Measurements from ENCODE around the gene F7.
"Not testable (repeated sequence)": the region's sequence is repeated elsewhere in the genome, so short reads cannot be mapped to it uniquely, and the experiment has no call there.

The F7 gene

GRCh38 chr13:113072376-113072775, 33.2 kb upstream of the F7 start:
- no peak for DNase-seq (ENCODE audit: low read depth in 2 of 2)

DNA sequence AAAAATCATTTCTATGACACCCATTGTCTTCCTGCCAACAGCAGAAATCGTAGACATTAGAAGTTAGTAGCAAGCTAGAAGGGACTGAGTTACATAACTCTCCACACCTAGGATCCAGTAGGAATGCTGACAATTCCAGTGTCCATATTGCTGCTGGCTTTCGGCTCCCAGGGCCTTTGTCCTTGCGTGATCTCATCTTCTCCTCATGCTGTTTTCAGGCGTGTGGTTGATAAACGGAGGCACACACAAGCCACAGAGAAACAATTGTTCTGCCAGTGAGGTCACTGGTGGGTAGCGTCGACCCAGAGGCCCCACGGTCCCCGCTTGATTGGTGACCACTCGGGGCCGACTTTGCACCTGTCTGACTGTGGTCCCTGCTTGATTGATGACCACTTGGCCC, 31.6 kb upstream of the F7 start:
- no peak for DNase-seq (ENCODE audit: low read depth in 2 of 2)

GRCh38 chr13:113074401-113074800, 31.2 kb upstream of the F7 start:
- DNase-seq (ENCODE audit: low read depth in 2 of 2), result no peak

DNA sequence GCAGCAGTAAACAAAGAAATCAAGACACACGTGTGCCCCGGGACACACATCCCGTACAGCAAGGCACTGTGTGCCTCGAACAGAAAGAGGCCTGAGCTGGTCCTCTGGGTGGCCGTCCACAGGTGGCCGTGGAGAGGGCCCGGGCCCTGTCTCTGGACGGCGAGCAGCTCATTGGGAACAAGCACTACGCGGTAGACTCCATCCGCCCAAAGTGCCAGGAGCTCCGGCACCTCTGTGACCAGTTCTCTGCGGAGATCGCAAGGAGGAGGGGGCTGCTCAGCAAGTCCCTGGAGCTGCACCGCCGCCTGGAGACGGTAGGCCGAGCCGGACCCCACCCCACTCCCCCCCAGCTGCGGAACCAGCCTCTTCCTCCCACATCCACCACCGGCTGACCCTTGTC, 30.7 kb upstream of the F7 start:
- no peak for DNase-seq (ENCODE audit: low read depth in 2 of 2)

DNA sequence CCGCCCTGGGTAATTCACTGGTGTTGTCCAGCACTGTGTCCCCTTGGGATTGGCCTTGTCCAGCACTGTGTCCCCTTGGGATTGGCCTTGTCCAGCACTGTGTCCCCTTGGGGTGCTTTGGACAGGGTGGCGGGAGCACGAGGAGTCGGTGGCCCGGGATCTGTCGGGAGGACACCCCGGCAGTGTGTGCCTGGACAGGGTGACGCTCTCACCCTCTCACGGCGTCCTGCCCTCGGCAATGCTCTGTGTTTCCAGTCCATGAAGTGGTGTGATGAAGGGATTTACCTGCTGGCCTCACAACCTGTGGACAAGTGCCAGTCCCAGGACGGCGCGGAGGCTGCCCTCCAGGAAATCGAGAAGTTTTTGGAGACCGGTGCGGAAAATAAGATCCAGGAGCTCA, 29.9 kb upstream of the F7 start:
- no peak for DNase-seq (ENCODE audit: low read depth in 2 of 2)

GRCh38 chr13:113076681-113077401, 28.8 kb upstream of the F7 start:
- DNase-seq (ENCODE audit: low read depth in 2 of 2), result no peak

- DNase-seq (ENCODE audit: low read depth in 2 of 2), result no peak
Measured at GRCh38 chr13:113077566-113077952, 28.0 kb upstream of the F7 start.

GRCh38 chr13:113077953-113078901, 27.4 kb upstream of the F7 start:
- no peak for DNase-seq (ENCODE audit: low read depth in 2 of 2)

- DNase-seq (ENCODE audit: low read depth in 2 of 2), result no peak
Measured at GRCh38 chr13:113078902-113079780, 26.4 kb upstream of the F7 start.

DNA sequence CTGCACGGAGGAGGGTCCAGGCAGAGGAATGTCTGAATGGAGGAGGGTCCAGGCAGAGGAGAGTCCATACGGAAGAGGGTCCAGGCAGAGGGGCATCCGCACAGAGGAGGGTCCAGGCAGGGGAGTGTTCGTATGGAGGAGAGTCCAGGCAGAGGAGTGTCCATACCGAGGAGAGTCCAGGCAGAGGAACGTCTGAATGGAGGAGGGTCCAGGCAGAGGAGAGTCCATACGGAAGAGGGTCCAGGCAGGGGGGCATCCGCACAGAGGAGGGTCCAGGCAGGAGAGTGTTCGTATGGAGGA, 25.9 kb upstream of the F7 start:
- DNase-seq (ENCODE audit: low read depth in 2 of 2), result not testable (repeated sequence)

GRCh38 chr13:113080361-113080831, 25.2 kb upstream of the F7 start:
- no peak for DNase-seq (ENCODE audit: low read depth in 2 of 2)

DNA sequence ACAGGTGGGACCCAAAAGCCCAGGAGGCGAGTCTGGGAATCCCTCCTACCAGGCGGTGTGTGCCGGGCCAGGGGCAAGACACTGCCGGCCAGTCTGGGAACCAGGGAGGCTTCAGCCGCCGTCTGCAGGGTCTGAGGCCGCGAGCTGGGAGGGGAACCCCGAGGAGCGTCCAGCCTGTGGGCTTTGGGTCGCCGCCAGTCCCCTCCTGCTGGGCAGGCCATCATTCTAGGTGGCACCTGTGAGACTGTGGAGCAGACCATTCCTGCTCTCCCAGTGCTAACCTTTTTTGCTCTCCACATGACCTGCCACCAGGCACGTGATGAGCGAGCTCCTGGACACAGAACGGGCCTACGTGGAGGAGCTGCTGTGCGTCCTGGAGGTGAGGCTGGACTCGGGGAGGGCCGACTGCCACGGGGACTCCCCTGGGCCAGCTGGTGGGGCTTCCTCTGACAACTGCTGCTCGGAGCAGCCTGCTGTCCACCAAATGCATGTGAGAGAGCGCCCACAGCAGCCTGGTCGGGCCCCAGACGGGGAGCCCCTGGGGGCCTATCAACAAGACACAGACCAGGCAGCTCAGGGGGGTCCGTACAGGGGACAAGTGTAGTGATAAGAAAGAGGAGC, 24.6 kb upstream of the F7 start:
- no peak for DNase-seq (ENCODE audit: low read depth in 2 of 2)

GRCh38 chr13:113082198-113083021, 23.2 kb upstream of the F7 start:
- DNase-seq (ENCODE audit: low read depth in 2 of 2), result no peak

GRCh38 chr13:113083022-113083373, 22.6 kb upstream of the F7 start:
- DNase-seq (ENCODE audit: low read depth in 2 of 2), result no peak

DNA sequence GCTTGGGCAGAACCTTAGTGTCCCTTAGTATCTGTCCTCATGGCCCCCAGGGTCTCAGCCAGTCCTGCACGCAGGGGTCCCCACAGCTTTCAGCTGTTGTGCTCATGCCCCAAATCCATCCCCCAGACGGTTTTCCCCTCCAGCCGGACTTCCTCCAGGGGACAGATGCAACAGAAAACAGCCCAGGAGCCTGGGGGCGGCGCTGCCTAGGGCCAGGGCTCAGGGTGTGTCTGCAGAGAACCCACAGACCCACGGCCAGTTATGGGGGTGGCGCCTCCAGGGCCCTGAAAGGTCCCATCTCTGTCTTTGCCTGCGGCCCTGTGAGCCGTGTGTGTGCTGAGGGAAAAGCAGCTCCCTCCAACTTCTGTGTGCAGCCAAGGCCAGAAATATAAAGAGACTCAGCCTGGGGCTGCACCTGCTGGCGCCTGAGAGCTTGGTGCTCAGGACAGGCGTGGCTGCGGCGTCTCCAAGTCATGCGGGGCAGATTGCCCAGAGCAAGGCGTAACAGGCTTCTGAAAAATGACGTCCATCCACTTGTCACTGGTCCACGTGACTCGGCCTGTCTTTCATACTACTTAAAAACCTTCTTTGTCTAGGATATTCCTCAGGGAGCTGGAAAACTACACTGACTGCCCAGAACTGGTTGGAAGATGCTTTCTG, 22.1 kb upstream of the F7 start:
- DNase-seq (ENCODE audit: low read depth in 2 of 2), result no peak

DNA sequence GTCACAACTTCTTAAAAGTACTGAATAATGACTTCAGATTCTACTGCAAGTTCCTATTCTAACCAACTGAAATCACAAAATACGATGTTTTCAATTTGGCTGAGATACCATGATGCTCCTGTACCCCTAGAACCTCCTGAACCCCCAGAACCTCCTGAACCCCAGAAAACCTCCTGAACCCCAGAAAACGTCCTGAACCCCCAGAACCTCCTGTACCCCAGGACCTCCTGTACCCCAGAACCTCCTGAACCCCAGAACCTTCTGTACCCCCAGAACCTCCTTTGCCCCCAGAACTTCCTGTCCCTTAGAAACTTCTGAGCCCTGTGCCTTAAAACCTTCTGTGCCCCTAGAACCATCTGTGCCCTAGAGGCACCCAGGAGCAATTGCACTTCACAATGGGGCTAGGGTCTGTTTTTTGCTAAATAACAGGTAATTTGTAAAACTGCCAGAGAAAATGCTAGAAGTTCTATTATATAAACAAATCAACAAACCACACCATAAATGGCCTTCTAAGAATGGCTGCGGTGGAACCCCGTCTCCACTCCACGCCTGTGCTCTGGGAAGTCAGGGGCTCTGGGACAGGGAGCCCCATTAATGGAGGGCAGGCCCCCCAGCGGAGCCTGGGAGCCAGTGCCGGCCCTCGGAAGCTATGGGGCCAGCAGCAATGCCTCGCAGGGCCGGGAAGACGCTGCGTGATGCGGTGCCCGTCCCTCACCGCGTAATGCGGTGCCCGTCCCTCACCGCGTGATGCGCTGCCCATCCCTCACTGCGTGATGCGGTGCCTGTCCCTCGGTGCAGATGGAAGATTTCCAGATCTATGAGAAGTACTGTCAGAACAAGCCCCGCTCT, 21.3 kb upstream of the F7 start:
- DNase-seq (ENCODE audit: low read depth in 2 of 2), result no peak

GRCh38 chr13:113084943-113085540, 20.5 kb upstream of the F7 start:
- DNase-seq (ENCODE audit: low read depth in 2 of 2), result no peak

DNA sequence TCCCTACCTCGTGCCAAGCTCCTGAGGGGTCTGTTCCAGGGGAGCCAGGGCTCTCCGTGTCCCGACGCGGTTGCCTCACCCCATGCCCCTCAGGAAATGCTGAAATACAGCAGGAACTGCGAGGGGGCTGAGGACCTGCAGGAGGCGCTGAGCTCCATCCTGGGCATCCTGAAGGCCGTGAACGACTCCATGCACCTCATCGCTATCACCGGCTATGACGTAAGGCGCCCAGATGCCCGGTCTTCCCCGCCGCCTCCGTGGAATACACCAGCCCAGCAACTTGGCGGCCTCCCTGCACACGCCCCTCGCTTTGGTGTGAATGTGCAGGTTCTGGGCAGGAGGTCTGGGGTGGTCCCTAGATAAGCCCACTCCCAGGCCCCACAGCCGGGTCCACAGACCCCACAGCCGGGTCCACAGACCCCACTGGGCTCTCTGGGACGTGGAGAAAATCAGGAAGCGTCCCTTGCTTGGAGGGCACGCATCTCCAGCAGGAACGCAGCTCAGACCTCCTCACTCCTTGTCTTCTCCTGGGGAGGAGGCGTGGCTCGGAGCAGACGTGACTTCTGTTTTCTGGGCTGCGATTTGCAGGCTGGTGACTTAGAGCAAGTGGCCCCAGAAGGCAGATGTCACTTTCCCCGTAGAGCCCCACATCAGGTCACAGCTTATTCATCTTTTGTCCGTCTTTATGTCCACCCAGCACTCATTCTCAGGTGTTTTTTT, 19.4 kb upstream of the F7 start:
- no peak for DNase-seq (ENCODE audit: low read depth in 2 of 2)

All from fibroblast of skin of left biceps (primary cell).